Breast epithelium (tissue), 3 donors: ENCODE data around the gene FES.

Experiments
- CTCF ChIP-seq, 3 donors: fragments of 450-650 bp; IDR thresholded peaks; one replicate each; pipeline ENCODE4 v1.5.1; 2016 to 2017; ENCODE audit warnings: antibody characterized with exemption in 3 of 3, mild to moderate bottlenecking in 3 of 3, moderate library complexity in 3 of 3
- POLR2AphosphoS5 ChIP-seq, 3 donors: sonication (generic); formaldehyde crosslinking; IDR thresholded peaks; one replicate each; pipeline ENCODE4 v1.6.1; 2017; ENCODE audit warnings: antibody characterized with exemption in 3 of 3

- no peak for TF ChIP-seq POLR2AphosphoS5 (IDR thresholded peaks at IDR 0.05)
- no peak for TF ChIP-seq CTCF (IDR thresholded peaks at IDR 0.05)
Observed at GRCh38 chr15:90912770-90913075, 28.4 kb downstream of the FES start.
